Activated naive CD4-positive, alpha-beta T cell treated with anti-CD3 and anti-CD28 coated beads, Interleukin-2, amount 50 U/mL, for 72 hours (primary cell): ENCODE measurements around the gene CCDC78. TPM values are rescaled to one million over a fixed set of nuclear protein-coding genes. Genes with fewer than 3 reads are reported as not detected.

Source experiments
- ATAC-seq, 2 donors: fragments of 150-1000 bp; cut with Tn5 transposase; 2 replicates each; pipeline ENCODE4 v1.10.0; 2021; ENCODE audit warnings: mild to moderate bottlenecking in 2 of 2, moderate library complexity in 2 of 2
- DNase-seq, 2 donors: peaks; one replicate each; pipeline ENCODE4 v3.0.0; 2021 to 2022; ENCODE audit warnings: low spot score in 2 of 2
- H3K27ac Mint-ChIP-seq, 2 donors: one replicate each; pipeline ENCODE4 v1.8.0; 2022; ENCODE audit warnings: mild to moderate bottlenecking in 2 of 2, mixed read lengths in 2 of 2
- H3K36me3 Mint-ChIP-seq, 2 donors: one replicate each; pipeline ENCODE4 v1.8.0; 2022; ENCODE audit warnings: mixed read lengths in 2 of 2
- H3K9me3 Mint-ChIP-seq, 2 donors: one replicate each; pipeline ENCODE4 v1.8.0; 2022; ENCODE audit warnings: mixed read lengths in 2 of 2
- total RNA-seq, 2 donors: library from RNA; stranded (reverse); gene quantifications; one replicate each; pipeline ENCODE4 v1.2.3, GENCODE V29; 2022

CCDC78 gene
- total RNA-seq, 2 donors from 2014 or later = 6.2 to 10.7 TPM

- Mint-ChIP-seq H3K36me3 (no peaks in the 10 kb centered on the region), H3K9me3 (no peaks in the 10 kb centered on the region), H3K27ac (no peak overlapping the region)
- ATAC-seq (no peak), DNase-seq (no peak)
Measured at GRCh38 chr16:674214-674881, 51.9 kb downstream of the CCDC78 start.

GRCh38 chr16:673399-673991 lies 52.7 kb downstream of the CCDC78 start:
- no peak overlapping the region for H3K27ac Mint-ChIP-seq
- DNase-seq (no peak), ATAC-seq (no peak)
- H3K36me3 Mint-ChIP-seq = no peaks in the 10 kb centered on the region
- H3K9me3 Mint-ChIP-seq = no peaks in the 10 kb centered on the region

GRCh38 chr16:672851-673250 lies 53.4 kb downstream of the CCDC78 start:
- no peaks in the 10 kb centered on the region for H3K36me3 Mint-ChIP-seq
- no peak overlapping the region for H3K27ac Mint-ChIP-seq
- DNase-seq (no peak), ATAC-seq (no peak)
- H3K9me3 Mint-ChIP-seq = no peaks in the 10 kb centered on the region

Other genes starting within 250 kb of the CCDC78 start
- gene CAPN15, start 198.7 kb downstream of the CCDC78 start, total RNA-seq = 10 to 100 TPM; 55.5 to 76.5 TPM
- not detected for gene PRR35, start 166.0 kb downstream of the CCDC78 start, total RNA-seq
- gene NHLRC4, start 159.4 kb downstream of the CCDC78 start, total RNA-seq = 1 to 10 TPM in 1 of 2 donors, under 1 TPM in 1; 0.59 to 1.8 TPM
- 10 to 100 TPM; 21.9 to 24.2 TPM for gene PIGQ, start 156.5 kb downstream of the CCDC78 start, total RNA-seq
- 10 to 100 TPM; 12.1 to 13.0 TPM for gene RAB40C, start 136.4 kb downstream of the CCDC78 start, total RNA-seq
- gene WFIKKN1, start 95.5 kb downstream of the CCDC78 start, total RNA-seq = under 1 TPM; 0.33 to 0.71 TPM
- gene METTL26, start 90.1 kb downstream of the CCDC78 start, total RNA-seq = 100 to 1,000 TPM in 1 of 2 donors, 10 to 100 TPM in 1; 47.2 to 120 TPM
- gene MCRIP2, start 84.6 kb downstream of the CCDC78 start, total RNA-seq = 10 to 100 TPM; 33.7 to 52.0 TPM
- 100 to 1,000 TPM in 1 of 2 donors, 10 to 100 TPM in 1; 36.1 to 101 TPM for gene WDR90, start 77.1 kb downstream of the CCDC78 start, total RNA-seq
- 100 to 1,000 TPM; 112 to 118 TPM for gene RHOT2, start 58.3 kb downstream of the CCDC78 start, total RNA-seq
- 1 to 10 TPM; 1.3 to 4.6 TPM for gene RHBDL1, start 50.8 kb downstream of the CCDC78 start, total RNA-seq
- 10 to 100 TPM; 61.2 to 69.9 TPM for gene STUB1, start 46.0 kb downstream of the CCDC78 start, total RNA-seq
- gene JMJD8, start 42.1 kb downstream of the CCDC78 start, total RNA-seq = 10 to 100 TPM; 11.0 to 24.7 TPM
- 10 to 100 TPM; 16.0 to 19.1 TPM for gene WDR24, start 36.0 kb downstream of the CCDC78 start, total RNA-seq
- gene FBXL16, start 20.6 kb downstream of the CCDC78 start, total RNA-seq = 10 to 100 TPM in 1 of 2 donors, 1 to 10 TPM in 1; 2.8 to 16.4 TPM
- 10 to 100 TPM; 10.1 to 14.7 TPM for gene METRN, start 11.3 kb downstream of the CCDC78 start, total RNA-seq
- gene ANTKMT, start 5.3 kb downstream of the CCDC78 start, total RNA-seq = 10 to 100 TPM; 17.6 to 22.6 TPM
- 10 to 100 TPM; 22.2 to 24.5 TPM for gene HAGHL, start 663 bp upstream of the CCDC78 start, total RNA-seq
- 100 to 1,000 TPM in 1 of 2 donors, 10 to 100 TPM in 1; 41.7 to 122 TPM for gene CIAO3, start 14.6 kb upstream of the CCDC78 start, total RNA-seq
- not detected for gene MSLN, start 34.3 kb upstream of the CCDC78 start, total RNA-seq
- gene RPUSD1, start 61.9 kb upstream of the CCDC78 start, total RNA-seq = 10 to 100 TPM; 11.2 to 27.1 TPM
- gene CHTF18, start 62.2 kb upstream of the CCDC78 start, total RNA-seq = 100 to 1,000 TPM in 1 of 2 donors, 10 to 100 TPM in 1; 98.7 to 116 TPM
- gene GNG13, start 74.3 kb upstream of the CCDC78 start, total RNA-seq = not detected
- 10 to 100 TPM; 13.0 to 19.1 TPM for gene LMF1, start 244.5 kb upstream of the CCDC78 start, total RNA-seq